Activated CD4-positive, alpha-beta memory T cell treated with anti-CD3 and anti-CD28 coated beads, Interleukin-2, amount 10 ng/mL, durations not matched to agents 7 days and 5 days (primary cell): ENCODE results near the gene ZNF839. TPM values are rescaled to one million over a fixed set of nuclear protein-coding genes. Genes with fewer than 3 reads are reported as not detected.
"Not testable (repeated sequence)": the region's sequence is repeated elsewhere in the genome, so short reads cannot be mapped to it uniquely, and the experiment has no call there.

Experiments used
- CTCF ChIA-PET: fragments of 350-600 bp; sonication (Branson Sonifier 250); formaldehyde crosslinking; loops from one replicate; lab custom pipeline; 2021; ENCODE audit warnings: antibody characterized with exemption, inconsistent platforms; lab: Charles Lee
- POLR2A ChIA-PET: fragments of 350-600 bp; sonication (Branson Sonifier 250); formaldehyde crosslinking; loops from one replicate; lab custom pipeline; 2021; ENCODE audit warnings: antibody characterized with exemption; lab: Charles Lee
- DNase-seq: peaks from one replicate; pipeline ENCODE4 v3.0.0-alpha.2; 2020
- H3K27ac Mint-ChIP-seq: one replicate; pipeline ENCODE4 v1.8.0; 2021; ENCODE audit warnings: mild to moderate bottlenecking, mixed read lengths
- H3K27me3 Mint-ChIP-seq: one replicate; pipeline ENCODE4 v1.8.0; 2021; ENCODE audit warnings: mixed read lengths
- H3K36me3 Mint-ChIP-seq: one replicate; pipeline ENCODE4 v1.8.0; 2021; ENCODE audit warnings: low read depth, mixed read lengths
- H3K4me1 Mint-ChIP-seq: one replicate; pipeline ENCODE4 v1.8.0; 2021; ENCODE audit warnings: mixed read lengths
- H3K4me3 Mint-ChIP-seq: one replicate; pipeline ENCODE4 v1.8.0; 2021; ENCODE audit warnings: mild to moderate bottlenecking, mixed read lengths
- H3K9me3 Mint-ChIP-seq: one replicate; pipeline ENCODE4 v1.8.0; 2021; ENCODE audit warnings: mixed read lengths
- total RNA-seq, 2 experiments: library from RNA; stranded (reverse); gene quantifications; one replicate each; pipeline ENCODE4 v1.2.3, GENCODE V29; 2021

Gene ZNF839
- total RNA-seq, 2 experiments from 2014 or later = 15.1 to 15.3 TPM

DNA sequence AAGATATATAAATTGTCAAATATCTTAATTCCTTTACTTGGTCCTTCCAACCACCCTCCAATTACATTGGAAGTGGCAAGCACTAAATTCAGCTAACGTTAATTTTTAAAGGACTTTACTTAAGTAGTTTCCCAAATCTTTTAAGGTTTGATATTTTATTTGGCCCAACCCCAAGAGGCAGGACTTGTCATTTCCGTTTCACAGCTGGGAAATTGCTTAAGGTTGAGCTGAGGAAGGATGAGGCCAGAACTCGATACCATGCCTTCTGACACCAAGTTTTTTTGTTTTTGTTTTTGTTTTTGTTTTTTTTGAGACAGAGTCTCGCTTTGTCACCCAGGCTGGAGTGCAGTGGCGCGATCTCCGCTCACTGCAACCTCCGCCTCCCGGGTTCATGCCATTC, 32.0 kb downstream of the ZNF839 start:
- H3K27ac Mint-ChIP-seq, H3K4me1 Mint-ChIP-seq, H3K4me3 Mint-ChIP-seq, H3K27me3 Mint-ChIP-seq, H3K9me3 Mint-ChIP-seq, CTCF ChIA-PET, DNase-seq, POLR2A ChIA-PET: not testable (repeated sequence)
- peaks cover 49% of the 10 kb centered on the region for H3K36me3 Mint-ChIP-seq

- ChIA-PET CTCF (no interaction called here), POLR2A (no interaction called here)
- no peaks in the 10 kb centered on the region for H3K9me3 Mint-ChIP-seq
- no peaks in the 10 kb centered on the region for H3K4me1 Mint-ChIP-seq
- no peak for DNase-seq
- no peak overlapping the region for H3K27ac Mint-ChIP-seq
- H3K27me3 Mint-ChIP-seq = no peaks in the 10 kb centered on the region
- H3K36me3 Mint-ChIP-seq = peaks cover 53% of the 10 kb centered on the region
- no peak overlapping the region for H3K4me3 Mint-ChIP-seq
Observed at GRCh38 chr14:102352213-102352612, 32.7 kb downstream of the ZNF839 start.

GRCh38 chr14:102353126-102353619, 33.6 kb downstream of the ZNF839 start:
- H3K36me3 Mint-ChIP-seq = peaks cover 55% of the 10 kb centered on the region
- no peaks in the 10 kb centered on the region for H3K4me1 Mint-ChIP-seq
- CTCF ChIA-PET = no interaction called here

DNA sequence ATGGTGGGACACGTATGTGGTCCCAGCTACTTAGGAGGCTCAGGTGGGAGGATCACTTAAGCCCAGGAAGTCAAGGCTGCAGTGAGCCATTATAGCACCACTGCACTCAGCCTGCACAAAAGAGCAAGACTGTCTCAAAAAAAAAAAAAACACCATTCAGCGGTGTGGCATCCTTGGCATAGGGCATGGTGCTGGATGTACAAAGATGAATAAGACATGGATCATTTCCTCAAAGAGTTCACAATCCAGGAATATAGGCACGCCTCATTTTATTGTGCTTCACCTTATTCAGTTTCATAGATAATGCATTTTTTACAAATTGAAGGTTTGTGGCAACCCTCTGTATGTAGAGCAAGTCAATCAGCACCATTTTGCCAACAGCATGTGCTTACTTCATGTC, 36.7 kb downstream of the ZNF839 start:
- Mint-ChIP-seq H3K27me3 (no peaks in the 10 kb centered on the region), H3K9me3 (no peaks in the 10 kb centered on the region), H3K36me3 (peaks cover 35% of the 10 kb centered on the region), H3K4me3 (no peak overlapping the region), H3K27ac (no peak overlapping the region), H3K4me1 (peaks cover 9% of the 10 kb centered on the region)
- ChIA-PET POLR2A (no interaction called here), CTCF (interaction anchor here (1.1 to 1.2 kb wide), 2 partner anchors 42 to 160 kb away, joined by 3 read pairs; no protein-coding TSS in a partner anchor)
- no peak for DNase-seq

More at GRCh38 chr14:102353126-102353619, 33.6 kb downstream of the ZNF839 start:
- Mint-ChIP-seq H3K27me3 (no peaks in the 10 kb centered on the region), H3K9me3 (no peaks in the 10 kb centered on the region), H3K27ac (no peak overlapping the region), H3K4me3 (no peak overlapping the region)
- no peak for DNase-seq
- POLR2A ChIA-PET = no interaction called here

- Mint-ChIP-seq H3K9me3 (no peaks in the 10 kb centered on the region), H3K27ac (no peak overlapping the region), H3K4me3 (no peak overlapping the region), H3K36me3 (peaks cover 26% of the 10 kb centered on the region), H3K4me1 (peaks cover 18% of the 10 kb centered on the region), H3K27me3 (no peaks in the 10 kb centered on the region)
- no peak for DNase-seq
- CTCF ChIA-PET = no interaction called here
- POLR2A ChIA-PET = interaction anchor here (0.6 kb wide), 1 partner anchor 974 kb away, joined by 3 read pairs; no protein-coding TSS in a partner anchor
Observed at GRCh38 chr14:102359341-102359740, 39.8 kb downstream of the ZNF839 start.

DNA sequence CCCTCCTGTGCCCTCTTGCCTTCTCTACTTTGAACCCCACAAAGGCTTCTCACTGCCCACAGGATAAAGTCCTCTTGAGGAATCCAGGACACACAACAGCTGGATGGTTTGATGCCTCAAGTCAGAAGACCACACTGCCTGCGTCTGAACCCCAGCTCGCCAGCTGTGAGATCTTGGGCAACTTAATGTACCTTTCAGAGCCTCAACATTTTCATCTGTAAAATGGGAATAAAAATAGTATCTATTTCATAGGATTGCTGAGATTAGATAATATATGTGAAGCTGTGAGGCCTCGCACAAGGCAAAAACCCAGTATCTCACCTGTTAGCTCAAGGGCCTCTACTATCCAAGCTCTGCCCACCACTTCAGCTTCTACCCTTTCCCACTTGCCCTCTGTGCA, 40.8 kb downstream of the ZNF839 start:
- H3K4me1 Mint-ChIP-seq = peaks cover 18% of the 10 kb centered on the region
- ChIA-PET POLR2A (interaction anchor here (0.7 to 1.0 kb wide), 2 partner anchors 40 to 256 kb away, joined by 3 read pairs; no protein-coding TSS in a partner anchor), CTCF (no interaction called here)
- DNase-seq = no peak
- H3K4me3 Mint-ChIP-seq = no peak overlapping the region
- no peak overlapping the region for H3K27ac Mint-ChIP-seq
- H3K36me3 Mint-ChIP-seq = peaks cover 20% of the 10 kb centered on the region
- no peaks in the 10 kb centered on the region for H3K9me3 Mint-ChIP-seq
- H3K27me3 Mint-ChIP-seq = no peaks in the 10 kb centered on the region

DNA sequence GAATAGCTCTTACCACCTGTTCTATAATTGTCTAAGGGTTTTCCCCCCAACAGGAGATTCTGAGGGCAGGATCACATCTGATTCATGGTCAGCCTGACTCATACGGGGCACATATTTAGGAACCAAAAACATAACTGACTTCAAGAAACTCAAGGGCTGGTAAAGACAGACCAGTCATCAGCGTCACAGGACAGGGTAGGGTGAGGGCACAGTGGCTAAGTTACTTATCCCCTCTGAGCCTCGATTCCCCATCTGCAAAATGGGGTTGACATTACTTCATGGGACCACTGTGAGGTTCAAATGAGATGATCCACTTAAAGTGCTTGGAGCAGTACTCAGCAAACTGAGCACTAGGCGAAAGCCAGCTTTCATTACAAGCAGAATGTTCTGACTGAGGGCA, 42.5 kb downstream of the ZNF839 start:
- H3K4me3 Mint-ChIP-seq = peak overlapping the region; percentile 92
- H3K27me3 Mint-ChIP-seq = no peaks in the 10 kb centered on the region
- CTCF ChIA-PET = interaction anchor here (0.7 to 2.7 kb wide), 7 partner anchors 12 to 274 kb away, joined by 3 to 11 read pairs (median 3); partner anchors contain the start of gene ZNF839
- peak overlapping the region; percentile 88 for H3K27ac Mint-ChIP-seq
- no peaks in the 10 kb centered on the region for H3K9me3 Mint-ChIP-seq
- peaks cover 22% of the 10 kb centered on the region for H3K4me1 Mint-ChIP-seq
- peak; percentile 37 for DNase-seq
- peaks cover 11% of the 10 kb centered on the region for H3K36me3 Mint-ChIP-seq
- POLR2A ChIA-PET = interaction anchor here (0.7 to 2.9 kb wide), 19 partner anchors 8 to 640 kb away, joined by 3 to 52 read pairs (median 4); partner anchors contain the start of genes MOK and ZNF839

DNA sequence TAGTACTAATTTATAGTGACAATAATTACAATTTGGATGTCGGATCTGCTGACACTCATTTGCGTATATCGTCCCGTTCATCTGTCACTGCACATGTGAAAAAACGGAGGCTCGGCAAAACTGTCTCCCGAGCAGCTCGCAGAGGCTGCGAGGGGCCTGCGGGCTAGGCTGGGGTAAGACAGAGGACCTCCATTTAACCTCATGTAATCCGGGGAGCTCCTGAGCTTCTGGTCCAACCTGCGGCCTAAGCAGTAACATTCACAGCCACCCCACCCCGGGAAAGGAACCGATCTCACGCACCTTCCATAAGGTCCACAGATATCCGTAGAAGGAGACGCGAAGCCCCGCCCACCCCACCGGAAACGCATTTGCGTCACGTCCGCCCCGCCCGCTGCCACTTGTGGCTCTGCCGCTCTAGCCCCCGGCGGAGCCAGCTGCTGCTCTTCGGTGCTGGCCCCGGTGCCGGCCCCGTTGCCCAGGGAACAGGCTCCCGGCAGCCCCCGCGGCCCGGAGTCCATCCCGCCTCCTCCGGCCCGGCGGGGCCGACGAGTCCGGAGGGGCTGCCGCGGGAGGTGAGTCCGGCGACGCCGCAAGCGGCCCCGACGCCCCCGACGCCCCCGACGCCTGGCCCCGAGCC, 43.1 kb downstream of the ZNF839 start, which contains the start of the genes CINP and TECPR2:
TSS of gene CINP (minus strand) at position 346 of the 637 bp plus-strand sequence. CDS start at position 307, 39 bp downstream.
TSS of gene TECPR2 (plus strand) at position 397 of the 637 bp plus-strand sequence. CDS start 13,781 bp downstream, outside the sequence.
- H3K4me1 Mint-ChIP-seq = peaks cover 27% of the 10 kb centered on the region
- H3K4me3 Mint-ChIP-seq = peak within 1 kb of the TSS; percentile 92

GRCh38 chr14:102363182-102363943, 43.8 kb downstream of the ZNF839 start:
- Mint-ChIP-seq H3K27me3 (no peaks in the 10 kb centered on the region), H3K9me3 (no peaks in the 10 kb centered on the region), H3K27ac (peak overlapping the region; percentile 82), H3K4me3 (no peak overlapping the region), H3K36me3 (peaks cover under 1% of the 10 kb centered on the region), H3K4me1 (peaks cover 30% of the 10 kb centered on the region)
- POLR2A ChIA-PET = interaction anchor here (0.6 to 2.9 kb wide), 11 partner anchors 12 to 642 kb away, joined by 3 to 52 read pairs (median 5); partner anchors contain the start of genes MOK and ZNF839
- CTCF ChIA-PET = interaction anchor here (1.2 to 2.7 kb wide), 2 partner anchors 12 to 46 kb away, joined by 5 to 11 read pairs; no protein-coding TSS in a partner anchor
- peak; percentile 47 for DNase-seq

More for the DNA sequence above, 43.1 kb downstream of the ZNF839 start, which contains the start of the genes CINP and TECPR2:
- Mint-ChIP-seq H3K27ac (peak within 1 kb of the TSS; percentile 88), H3K9me3 (no peaks in the 10 kb centered on the region), H3K27me3 (no peaks in the 10 kb centered on the region), H3K36me3 (peaks cover 8% of the 10 kb centered on the region)
- ChIA-PET POLR2A (interaction anchor here (0.6 to 2.9 kb wide), 19 partner anchors 8 to 641 kb away, joined by 3 to 52 read pairs (median 4); partner anchors contain the start of genes MOK and ZNF839), CTCF (interaction anchor here (0.7 to 2.7 kb wide), 6 partner anchors 11 to 275 kb away, joined by 3 to 11 read pairs (median 3); partner anchors contain the start of gene ZNF839)
- peak; percentile 97 for DNase-seq

DNA sequence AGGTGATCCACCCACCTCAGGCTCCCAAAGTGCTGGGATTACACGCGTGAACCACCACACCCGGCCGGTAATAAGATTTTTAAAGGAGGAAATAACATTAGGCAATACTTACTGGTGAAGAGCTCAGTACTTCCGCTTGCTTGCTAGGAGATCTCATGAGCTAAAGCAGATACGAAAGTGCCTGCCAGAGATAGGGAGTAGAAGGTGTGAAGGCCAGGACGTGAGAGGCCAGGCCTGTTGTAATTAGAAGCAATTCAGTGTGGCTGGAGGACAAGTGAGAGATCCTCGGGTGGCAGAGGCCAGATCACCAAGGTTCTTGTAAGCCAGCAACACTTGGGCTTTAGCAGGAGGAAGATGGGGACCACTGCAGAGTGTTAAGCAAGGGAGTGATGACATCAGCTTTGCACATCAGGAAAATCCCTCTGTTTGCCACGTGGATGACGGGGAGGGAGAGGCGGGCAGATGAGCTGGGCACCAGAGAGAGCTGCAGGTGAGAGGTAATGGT, 50.8 kb downstream of the ZNF839 start:
- POLR2A ChIA-PET = no interaction called here
- Mint-ChIP-seq H3K9me3 (no peaks in the 10 kb centered on the region), H3K36me3 (no peaks in the 10 kb centered on the region), H3K27ac (peak overlapping the region; percentile 7), H3K4me3 (no peak overlapping the region), H3K27me3 (no peaks in the 10 kb centered on the region), H3K4me1 (peaks cover 48% of the 10 kb centered on the region)
- CTCF ChIA-PET = no interaction called here
- no peak for DNase-seq

DNA sequence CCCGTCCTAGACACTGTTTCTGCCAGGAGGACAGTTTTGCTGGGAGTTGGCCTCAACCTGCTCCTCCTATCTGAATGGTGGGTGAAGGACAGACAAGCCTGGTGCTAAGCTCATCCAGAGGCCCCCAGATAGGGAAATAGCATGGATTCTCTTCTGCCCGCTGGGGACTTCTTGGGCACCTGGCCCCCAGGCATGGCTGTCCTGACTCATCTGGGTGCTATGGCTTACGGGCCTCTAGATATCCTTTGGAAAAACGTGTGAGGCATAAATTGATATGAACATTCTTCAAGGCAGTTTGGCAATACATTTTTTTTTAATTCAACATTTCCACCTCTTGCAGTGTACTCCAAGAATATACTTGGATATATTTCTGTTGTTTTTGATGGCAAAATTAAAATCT, 51.8 kb downstream of the ZNF839 start:
- Mint-ChIP-seq H3K4me1 (peaks cover 53% of the 10 kb centered on the region), H3K9me3 (no peaks in the 10 kb centered on the region), H3K4me3 (no peak overlapping the region), H3K27me3 (no peaks in the 10 kb centered on the region), H3K36me3 (no peaks in the 10 kb centered on the region), H3K27ac (no peak overlapping the region)
- POLR2A ChIA-PET = no interaction called here
- no peak for DNase-seq
- CTCF ChIA-PET = no interaction called here

DNA sequence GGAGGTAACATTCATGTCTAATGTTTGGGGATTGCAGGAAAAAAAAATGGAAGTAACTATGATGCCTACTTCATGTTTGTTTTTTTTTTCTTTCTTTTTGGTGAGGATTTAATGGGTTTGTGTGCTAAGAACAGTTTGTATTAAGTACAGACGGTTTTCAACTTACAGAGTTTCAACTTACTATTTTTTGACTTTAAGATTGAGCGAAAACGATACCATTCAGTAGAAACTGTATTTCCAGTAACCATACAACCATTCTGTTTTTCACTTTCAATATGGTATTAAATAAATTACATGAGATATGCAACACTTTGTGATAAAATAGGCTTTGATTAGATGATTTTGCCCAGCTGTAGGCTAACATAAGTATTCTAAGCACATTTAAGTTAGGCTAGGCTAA, 53.6 kb downstream of the ZNF839 start:
- POLR2A ChIA-PET = no interaction called here
- Mint-ChIP-seq H3K27ac (no peak overlapping the region), H3K27me3 (no peaks in the 10 kb centered on the region)

More for the DNA sequence above, 53.6 kb downstream of the ZNF839 start:
- peaks cover 12% of the 10 kb centered on the region for H3K36me3 Mint-ChIP-seq
- no peak for DNase-seq
- CTCF ChIA-PET = interaction anchor here (0.5 to 1.4 kb wide), 2 partner anchors 11 to 375 kb away, joined by 3 read pairs; partner anchors contain the start of gene CINP
- no peaks in the 10 kb centered on the region for H3K9me3 Mint-ChIP-seq
- peaks cover 57% of the 10 kb centered on the region for H3K4me1 Mint-ChIP-seq
- H3K4me3 Mint-ChIP-seq = no peak overlapping the region
